Lower lobe of right lung (tissue), 2 donors: ENCODE results near the gene PFDN2. TPM values are rescaled to one million over a fixed set of nuclear protein-coding genes. Genes with fewer than 3 reads are reported as not detected.
A peak's percentile ranks its signal among the peaks of the same experiment; 100 is the strongest.

ENCODE experiments used
- ATAC-seq, 2 donors: fragments of 200-7000 bp; cut with Tn5 transposase; one replicate each; pipeline ENCODE4 v1.9.1; 2020 to 2022; ENCODE audit warnings: mild to moderate bottlenecking in 2 of 2, moderate library complexity in 2 of 2
- DNase-seq: peaks from one replicate; pipeline ENCODE4 v3.0.0-alpha.2; 2020
- H3K27ac ChIP-seq: fragments of 200-600 bp; one replicate; pipeline ENCODE4 v1.8.0; 2022
- H3K27me3 ChIP-seq: fragments of 200-600 bp; one replicate; pipeline ENCODE4 v1.8.0; 2022; ENCODE audit warnings: low read depth
- H3K36me3 ChIP-seq: fragments of 200-600 bp; one replicate; pipeline ENCODE4 v1.8.0; 2022; ENCODE audit warnings: mild to moderate bottlenecking
- H3K4me1 ChIP-seq: fragments of 200-600 bp; one replicate; pipeline ENCODE4 v1.8.0; 2022
- H3K4me3 ChIP-seq: fragments of 200-600 bp; one replicate; pipeline ENCODE4 v1.8.0; 2022; ENCODE audit warnings: mild to moderate bottlenecking
- H3K9me3 ChIP-seq: fragments of 200-600 bp; one replicate; pipeline ENCODE4 v1.8.0; 2022
- intact Hi-C: fragments of 100-400 bp; cut with DNase I; formaldehyde crosslinking; loops from one replicate; pipeline ENCODE4 v1.11.0; 2022
- total RNA-seq: library from RNA; stranded (reverse); fragmentation: NEBNext Ultra II Directional; extraction: Animal tissue kit (Norgen Biotek cat#: 25700); gene quantifications from one replicate; pipeline ENCODE4 v1.2.1, GENCODE V29; 2021
- TF ChIP-seq, protein P1 (sequence below): fragments of 200-600 bp; IDR thresholded peaks from one replicate; pipeline ENCODE4 v1.8.0; 2022; ENCODE audit warnings: antibody characterized with exemption, mild to moderate bottlenecking
- donor health status: DM: no; HTN: yes; CAD: no; lungs with severe emphysema.

PFDN2 gene
- total RNA-seq, 1 donor from 2014 or later = 46.2 TPM

DNA sequence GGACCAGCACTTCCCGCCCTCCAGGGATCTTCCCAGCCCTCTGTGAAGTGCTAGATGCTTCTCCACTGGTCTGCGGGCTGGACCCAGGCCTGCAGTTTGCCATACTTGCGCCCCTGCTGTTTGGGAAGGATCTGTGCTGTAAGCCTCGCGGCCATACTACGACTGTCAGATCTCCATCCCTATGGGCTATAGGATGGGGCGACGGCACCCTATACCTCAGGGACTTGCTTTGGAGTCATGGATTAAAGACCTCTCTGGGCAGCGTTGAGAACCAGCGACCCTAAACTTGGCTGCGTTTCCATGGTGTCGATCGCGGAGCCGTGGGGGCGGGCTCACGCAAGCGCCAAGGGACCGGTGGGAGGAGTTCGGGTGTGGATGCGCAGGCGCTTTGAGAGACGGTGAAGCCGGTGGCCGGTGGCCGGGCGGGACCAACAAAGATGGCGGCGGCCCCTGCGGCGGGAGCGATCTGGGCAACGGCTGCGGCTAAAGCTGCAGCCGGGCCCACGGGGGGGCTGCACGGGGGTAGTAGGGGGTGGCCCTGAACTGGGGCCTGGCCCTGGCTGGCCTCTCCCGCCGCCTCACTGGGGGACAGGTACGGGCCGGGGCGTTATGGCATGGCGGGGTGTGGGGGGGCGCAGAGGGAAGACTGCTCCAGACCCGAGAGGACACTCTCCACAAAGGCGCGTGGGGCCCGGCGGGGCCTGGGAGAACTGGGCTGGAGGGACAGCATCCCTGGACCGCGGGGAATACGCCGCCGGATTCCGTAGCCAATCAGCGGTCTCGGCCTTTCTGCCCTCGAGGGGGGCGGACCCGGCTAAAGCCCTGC, 41.5 kb upstream of the PFDN2 start, which contains the start of gene USP21:
USP21 (plus strand) TSS at position 414 of the 826 bp plus-strand sequence. CDS start 1,141 bp downstream, outside the sequence.
- H3K27me3 ChIP-seq = no peaks in the 10 kb centered on the region
- peak within 1 kb of the TSS; percentile 88 for H3K27ac ChIP-seq
- TF ChIP-seq, protein P1, sequence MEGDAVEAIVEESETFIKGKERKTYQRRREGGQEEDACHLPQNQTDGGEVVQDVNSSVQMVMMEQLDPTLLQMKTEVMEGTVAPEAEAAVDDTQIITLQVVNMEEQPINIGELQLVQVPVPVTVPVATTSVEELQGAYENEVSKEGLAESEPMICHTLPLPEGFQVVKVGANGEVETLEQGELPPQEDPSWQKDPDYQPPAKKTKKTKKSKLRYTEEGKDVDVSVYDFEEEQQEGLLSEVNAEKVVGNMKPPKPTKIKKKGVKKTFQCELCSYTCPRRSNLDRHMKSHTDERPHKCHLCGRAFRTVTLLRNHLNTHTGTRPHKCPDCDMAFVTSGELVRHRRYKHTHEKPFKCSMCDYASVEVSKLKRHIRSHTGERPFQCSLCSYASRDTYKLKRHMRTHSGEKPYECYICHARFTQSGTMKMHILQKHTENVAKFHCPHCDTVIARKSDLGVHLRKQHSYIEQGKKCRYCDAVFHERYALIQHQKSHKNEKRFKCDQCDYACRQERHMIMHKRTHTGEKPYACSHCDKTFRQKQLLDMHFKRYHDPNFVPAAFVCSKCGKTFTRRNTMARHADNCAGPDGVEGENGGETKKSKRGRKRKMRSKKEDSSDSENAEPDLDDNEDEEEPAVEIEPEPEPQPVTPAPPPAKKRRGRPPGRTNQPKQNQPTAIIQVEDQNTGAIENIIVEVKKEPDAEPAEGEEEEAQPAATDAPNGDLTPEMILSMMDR = peak; percentile 9
- intact Hi-C loops = no loop called here
- peaks cover 53% of the 10 kb centered on the region for H3K36me3 ChIP-seq
- H3K4me1 ChIP-seq = peaks cover 43% of the 10 kb centered on the region
- DNase-seq (peak; percentile 94), ATAC-seq (peak; percentile 95 to 98)
- peak within 1 kb of the TSS; percentile 98 for H3K4me3 ChIP-seq
- no peaks in the 10 kb centered on the region for H3K9me3 ChIP-seq

- DNase-seq = no peak
- H3K27ac ChIP-seq = peak overlapping the region; percentile 88
Measured at GRCh38 chr1:161158316-161159010, 40.6 kb upstream of the PFDN2 start.

DNA sequence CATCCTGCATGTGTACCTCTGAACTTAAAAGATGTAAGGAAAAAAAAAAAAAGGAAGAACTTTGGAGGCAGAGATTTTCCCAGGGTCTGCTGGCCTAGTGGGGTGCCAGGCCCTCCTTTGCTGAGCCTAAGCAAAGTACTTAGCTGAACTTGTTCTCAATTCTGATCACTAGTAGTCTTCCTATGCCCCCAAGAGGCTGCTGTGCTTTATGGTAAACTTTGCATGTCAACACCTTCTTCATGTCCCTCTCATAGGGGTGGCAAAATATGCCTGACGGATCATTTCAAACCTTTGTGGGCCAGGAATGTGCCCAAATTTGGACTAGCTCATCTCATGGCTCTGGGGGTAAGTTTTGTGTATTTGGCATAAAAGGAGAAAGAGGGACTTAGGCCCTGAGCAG, 40.0 kb upstream of the PFDN2 start:
- peaks cover 48% of the 10 kb centered on the region for H3K4me1 ChIP-seq
- DNase-seq (no peak), ATAC-seq (no peak)
- TF ChIP-seq, protein P1 = no peak
- no peaks in the 10 kb centered on the region for H3K27me3 ChIP-seq
- H3K27ac ChIP-seq = no peak overlapping the region
- intact Hi-C loops = no loop called here
- H3K4me3 ChIP-seq = no peak overlapping the region
- H3K9me3 ChIP-seq = no peaks in the 10 kb centered on the region
- H3K36me3 ChIP-seq = peaks cover 40% of the 10 kb centered on the region

More at GRCh38 chr1:161158316-161159010, 40.6 kb upstream of the PFDN2 start:
- intact Hi-C loops = no loop called here
- peaks cover 46% of the 10 kb centered on the region for H3K36me3 ChIP-seq
- no peaks in the 10 kb centered on the region for H3K9me3 ChIP-seq
- peak overlapping the region; percentile 98 for H3K4me3 ChIP-seq
- TF ChIP-seq, protein P1 = no peak
- ATAC-seq = no peak
- H3K27me3 ChIP-seq = no peaks in the 10 kb centered on the region
- H3K4me1 ChIP-seq = peaks cover 43% of the 10 kb centered on the region

- peak within 1 kb of the TSS; percentile 91 for H3K27ac ChIP-seq
- H3K4me3 ChIP-seq = peak within 1 kb of the TSS; percentile 80
- no peaks in the 10 kb centered on the region for H3K27me3 ChIP-seq
- H3K36me3 ChIP-seq = peaks cover 20% of the 10 kb centered on the region
- ATAC-seq (peak; percentile 93 to 98), DNase-seq (peak; percentile 89)
- no peaks in the 10 kb centered on the region for H3K9me3 ChIP-seq
- H3K4me1 ChIP-seq = peaks cover 22% of the 10 kb centered on the region
- intact Hi-C loops = no loop called here
- TF ChIP-seq, protein P1 = no peak
Measured at GRCh38 chr1:161153682-161154337, 36.0 kb upstream of the PFDN2 start, which contains the start of gene UFC1. Gene UFC1 (plus strand): TSS chr1:161153978. CDS start chr1:161153998, 20 bp downstream.

GRCh38 chr1:161153176-161153575, 35.3 kb upstream of the PFDN2 start:
- DNase-seq = no peak
- no peaks in the 10 kb centered on the region for H3K27me3 ChIP-seq
- peak overlapping the region; percentile 91 for H3K27ac ChIP-seq
- H3K36me3 ChIP-seq = peaks cover 16% of the 10 kb centered on the region
- H3K4me3 ChIP-seq = peak overlapping the region; percentile 80
- H3K9me3 ChIP-seq = no peaks in the 10 kb centered on the region
- intact Hi-C loops = no loop called here
- peaks cover 15% of the 10 kb centered on the region for H3K4me1 ChIP-seq
- TF ChIP-seq, protein P1 = no peak
- ATAC-seq = no peak
